NCI-H460 (cell line): ENCODE results near the gene TTC39C. TPM values are rescaled to one million over a fixed set of nuclear protein-coding genes. Genes with fewer than 3 reads are reported as not detected.
A peak's percentile ranks its signal among the peaks of the same experiment; 100 is the strongest.

Source experiments
- DNase-seq: peaks from one replicate; pipeline ENCODE4 v3.0.0-alpha.2; 2016; ENCODE audit warnings: low read depth; ENCODE audit errors: extremely low read depth
- total RNA-seq: library from RNA; depleted of rRNA; stranded (reverse); fragments of >200 nt; shearing (Covaris generic); gene quantifications from 2 replicates; pipeline ENCODE4 v1.2.3, GENCODE V29; 2014

The TTC39C gene
- total RNA-seq, 1 experiment from 2014 or later: 28.3 TPM

DNA sequence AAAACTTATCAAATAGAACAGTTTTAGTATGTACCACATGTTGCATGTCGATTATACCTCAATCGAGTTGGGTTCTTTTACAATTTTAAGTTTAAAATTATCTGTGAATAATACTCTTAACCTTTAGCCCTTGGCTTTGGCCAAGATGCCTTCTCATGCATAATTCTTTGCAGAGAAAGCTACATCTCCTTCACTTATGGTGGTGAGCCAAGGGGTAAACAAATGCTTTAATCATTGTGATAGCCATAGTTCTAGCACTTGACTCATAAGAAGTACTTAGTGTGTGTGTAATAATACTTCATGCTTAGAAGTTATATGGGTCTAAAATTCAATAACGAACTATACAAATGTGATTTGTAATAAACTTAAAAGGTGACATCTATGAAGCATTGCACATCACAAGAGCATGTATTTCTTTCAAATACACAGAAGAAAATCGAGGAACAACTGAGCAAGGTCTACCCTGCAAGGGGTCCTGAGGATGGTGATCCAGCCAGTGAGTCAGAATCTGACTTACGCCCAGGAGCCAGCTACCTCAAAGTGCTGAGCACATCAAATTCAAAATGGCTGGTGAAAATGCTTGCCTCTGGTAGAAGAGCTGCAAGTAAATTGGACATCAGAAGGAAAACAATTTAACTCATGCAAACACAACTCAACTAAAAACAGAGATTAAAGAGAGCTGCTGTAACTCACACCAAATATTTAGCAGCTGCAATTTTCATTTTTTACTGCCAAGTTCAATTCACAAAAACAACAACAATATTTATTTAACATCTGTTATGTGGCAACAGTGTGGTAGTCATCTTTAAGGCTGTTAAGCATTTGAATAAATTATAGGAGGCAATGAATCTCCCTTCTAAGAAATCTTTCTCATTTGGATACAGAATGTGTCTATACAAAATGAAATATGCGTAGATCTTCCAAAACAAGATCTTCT, 23.8 kb upstream of the TTC39C start:
- DNase-seq: no peak

DNA sequence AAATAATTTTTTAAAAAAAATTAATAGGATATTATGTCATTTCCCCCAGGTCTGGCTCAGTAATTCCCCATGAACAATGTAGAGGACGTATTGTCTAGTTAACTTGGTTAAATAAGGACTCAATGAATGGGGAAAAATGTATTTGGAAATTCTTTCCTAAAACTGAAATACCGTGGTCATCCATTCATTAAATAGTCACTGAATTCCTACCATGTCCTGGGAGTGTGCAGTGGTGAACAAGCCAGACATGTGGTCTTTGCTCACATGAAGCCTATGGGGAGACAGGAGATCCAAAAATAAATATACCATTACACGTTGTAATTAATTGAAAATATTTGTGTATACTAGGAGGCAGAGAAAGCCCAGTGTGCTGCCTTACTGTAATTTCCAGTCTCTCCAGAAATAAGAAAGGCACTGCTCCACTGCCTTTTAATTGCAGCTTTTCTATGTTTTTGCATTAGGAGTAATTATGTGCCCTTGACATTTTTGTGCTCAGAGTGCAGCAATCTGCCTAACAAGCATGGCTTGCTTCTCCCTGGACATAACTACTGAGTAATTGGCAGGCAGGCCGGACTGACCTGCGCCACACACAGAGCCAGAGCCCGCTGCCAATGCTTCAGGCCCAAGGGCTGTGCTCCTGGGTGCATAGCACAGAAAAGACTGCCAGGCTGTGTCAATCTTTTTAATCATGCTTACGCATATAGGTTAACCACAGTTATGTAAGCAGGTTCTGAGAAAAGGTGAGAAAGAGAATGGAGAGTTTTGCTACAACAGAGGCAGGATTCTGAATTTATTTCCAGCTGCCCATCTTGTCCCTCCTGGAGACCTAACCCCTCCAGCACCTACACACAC, 22.2 kb upstream of the TTC39C start:
- DNase-seq: no peak

GRCh38 chr18:23992941-23993280, 21.6 kb upstream of the TTC39C start:
- DNase-seq: no peak

GRCh38 chr18:23994361-23994902, 20.1 kb upstream of the TTC39C start:
- peak; percentile 84 for DNase-seq

- no peak for DNase-seq
Measured at GRCh38 chr18:23995180-23995579, 19.4 kb upstream of the TTC39C start.

DNA sequence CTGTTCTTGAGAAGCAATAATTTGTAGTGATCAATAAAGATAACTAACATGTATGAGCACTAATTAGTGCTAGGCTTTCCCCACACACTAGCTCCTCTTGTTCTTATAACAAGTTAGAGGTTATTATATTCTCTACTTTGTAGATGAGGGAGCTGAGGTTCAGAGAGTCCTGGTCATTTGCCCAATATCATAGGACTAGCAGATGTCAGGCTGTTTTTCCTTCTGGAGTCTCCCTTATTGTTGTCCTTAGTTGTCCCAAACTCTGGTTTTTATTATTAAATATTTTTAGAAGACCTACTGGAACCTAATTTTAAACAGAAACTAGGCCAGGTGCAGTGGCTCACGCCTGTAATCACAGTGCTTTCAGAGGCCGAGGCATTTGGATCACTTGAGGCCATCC, 16.5 kb upstream of the TTC39C start:
- no peak for DNase-seq

GRCh38 chr18:23998820-23999219, 15.7 kb upstream of the TTC39C start:
- DNase-seq: no peak

DNA sequence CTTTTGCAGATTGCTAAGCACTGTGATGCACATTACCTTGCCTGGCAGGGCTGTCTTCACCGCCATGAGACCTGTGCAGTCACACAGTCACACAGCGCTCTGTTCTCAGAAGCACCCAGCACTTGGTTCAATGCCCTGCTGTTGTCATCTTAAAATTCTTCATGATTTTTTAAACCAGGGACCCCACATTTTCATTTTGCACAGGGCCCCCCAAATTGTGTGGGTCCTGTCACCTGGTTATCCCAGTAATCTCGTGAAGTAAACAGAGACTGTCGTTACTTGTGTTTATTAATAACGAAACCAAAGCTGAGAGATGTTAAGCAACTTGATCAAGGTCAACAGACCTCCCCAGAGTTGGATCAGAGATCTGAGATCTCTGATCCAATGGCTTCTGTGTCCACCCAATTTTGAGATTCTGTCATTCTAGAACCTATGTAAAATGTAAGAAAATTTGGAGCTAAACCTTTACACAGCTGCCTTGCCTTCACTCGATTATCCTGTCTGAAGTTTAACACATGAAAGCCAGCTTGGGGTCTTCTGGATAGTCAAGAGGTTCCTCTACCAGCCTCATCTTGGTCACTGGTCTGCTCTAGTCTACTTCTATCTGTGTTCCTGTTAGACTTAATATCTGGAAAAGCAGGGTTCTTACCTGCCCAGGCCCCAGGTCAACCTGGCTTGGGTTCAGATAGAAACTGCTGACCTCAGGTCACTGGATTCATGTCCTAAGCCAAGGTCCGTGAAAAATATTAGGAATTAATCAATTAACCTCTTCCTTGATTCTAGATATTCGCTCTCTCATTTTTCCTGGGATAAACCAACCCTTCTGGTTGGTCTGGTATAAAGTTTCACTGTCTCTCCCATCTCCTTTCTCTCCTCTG, 13.7 kb upstream of the TTC39C start:
- no peak for DNase-seq

DNA sequence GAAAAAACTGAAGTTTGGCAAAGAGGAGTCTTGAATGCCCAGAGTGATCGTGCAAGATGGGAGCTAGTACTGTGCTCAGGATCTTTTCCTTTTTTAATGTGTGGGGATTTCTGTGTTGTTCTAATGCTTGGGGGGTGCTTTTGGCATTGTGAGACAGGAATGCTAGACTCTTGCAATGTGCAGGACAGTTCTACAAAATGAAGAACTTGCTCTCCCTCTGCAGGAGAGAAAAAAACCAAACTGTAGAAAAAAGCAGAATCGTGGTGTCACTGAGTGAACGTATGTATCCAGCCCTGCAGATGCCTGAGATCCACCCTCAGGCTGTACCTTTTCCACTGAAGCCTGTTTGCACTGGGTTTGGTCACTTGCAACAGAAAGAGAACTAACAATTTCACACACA, 12.1 kb upstream of the TTC39C start:
- no peak for DNase-seq

DNA sequence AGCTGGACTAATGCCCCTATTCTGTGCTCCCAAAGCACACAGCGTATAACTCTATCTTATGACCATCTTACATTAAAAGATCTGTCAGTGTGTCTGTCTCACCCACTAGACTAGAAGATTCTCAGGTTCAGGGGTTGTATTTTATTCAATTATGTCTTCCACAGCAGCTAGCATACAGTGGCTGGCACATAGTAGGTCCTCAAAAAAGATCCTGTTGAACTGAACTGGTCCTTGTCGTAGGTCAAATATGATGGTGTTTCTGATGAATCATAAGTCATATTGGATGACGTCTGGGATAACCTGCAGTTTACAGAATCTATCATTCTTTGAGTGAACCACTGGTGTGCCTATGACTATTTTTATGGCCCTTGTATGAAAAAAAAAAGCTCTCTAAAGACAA, 11.3 kb upstream of the TTC39C start:
- DNase-seq: no peak

DNA sequence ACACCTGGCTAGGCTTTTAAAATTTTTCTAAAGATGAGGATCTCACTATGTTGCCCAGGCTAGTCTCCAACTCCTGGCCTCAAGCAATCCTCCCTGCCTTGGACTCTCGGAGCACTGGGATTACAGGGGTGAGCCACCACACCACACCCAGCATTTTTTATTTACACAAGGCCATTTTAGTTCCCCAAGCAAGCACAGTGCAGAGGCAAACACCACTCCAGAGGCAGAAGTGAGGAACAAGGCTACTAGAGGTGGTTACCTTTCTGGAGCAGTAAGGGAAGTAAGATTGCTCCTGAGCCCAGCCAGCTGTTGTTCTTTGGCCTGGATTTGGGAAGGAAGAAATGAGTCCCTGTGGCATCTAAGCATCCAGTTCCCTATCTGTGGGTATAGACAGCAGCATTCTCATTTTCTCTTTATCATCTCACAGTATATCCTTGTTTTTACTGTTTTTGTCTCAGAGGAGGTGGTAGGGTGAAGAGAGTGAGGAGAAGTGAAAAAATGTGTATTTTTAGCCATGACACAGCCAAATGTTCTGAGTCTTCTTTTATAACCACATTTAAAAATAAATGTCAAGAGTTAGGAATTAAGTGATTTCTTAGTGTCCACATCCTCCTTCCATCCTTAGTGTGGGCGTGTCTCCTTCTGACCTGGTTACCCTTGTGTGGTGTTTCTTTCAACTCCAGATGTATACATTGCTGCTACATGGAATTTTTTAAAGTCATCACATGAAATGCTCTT, 10.5 kb upstream of the TTC39C start:
- no peak for DNase-seq

- no peak for DNase-seq
Measured at GRCh38 chr18:24006712-24007313, 7.7 kb upstream of the TTC39C start.

DNA sequence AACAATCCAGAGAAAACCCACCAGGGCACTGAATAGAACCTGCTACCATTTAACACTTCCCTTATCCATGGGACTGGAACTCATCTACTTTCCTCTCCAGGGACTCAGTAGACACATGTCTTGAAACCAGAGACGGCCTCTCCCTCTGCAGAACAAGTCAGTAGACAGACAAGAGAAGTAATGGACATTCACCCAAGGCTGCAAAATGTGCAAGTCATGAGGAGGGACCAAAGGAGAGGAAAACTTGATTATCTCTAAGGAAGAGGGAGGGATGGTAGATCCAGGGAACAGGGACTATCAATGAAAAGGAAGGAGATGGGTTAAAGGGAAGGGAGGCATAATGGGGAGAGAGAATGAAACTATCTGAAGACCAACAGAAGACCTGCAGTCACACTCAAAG, 5.3 kb upstream of the TTC39C start:
- no peak for DNase-seq

DNA sequence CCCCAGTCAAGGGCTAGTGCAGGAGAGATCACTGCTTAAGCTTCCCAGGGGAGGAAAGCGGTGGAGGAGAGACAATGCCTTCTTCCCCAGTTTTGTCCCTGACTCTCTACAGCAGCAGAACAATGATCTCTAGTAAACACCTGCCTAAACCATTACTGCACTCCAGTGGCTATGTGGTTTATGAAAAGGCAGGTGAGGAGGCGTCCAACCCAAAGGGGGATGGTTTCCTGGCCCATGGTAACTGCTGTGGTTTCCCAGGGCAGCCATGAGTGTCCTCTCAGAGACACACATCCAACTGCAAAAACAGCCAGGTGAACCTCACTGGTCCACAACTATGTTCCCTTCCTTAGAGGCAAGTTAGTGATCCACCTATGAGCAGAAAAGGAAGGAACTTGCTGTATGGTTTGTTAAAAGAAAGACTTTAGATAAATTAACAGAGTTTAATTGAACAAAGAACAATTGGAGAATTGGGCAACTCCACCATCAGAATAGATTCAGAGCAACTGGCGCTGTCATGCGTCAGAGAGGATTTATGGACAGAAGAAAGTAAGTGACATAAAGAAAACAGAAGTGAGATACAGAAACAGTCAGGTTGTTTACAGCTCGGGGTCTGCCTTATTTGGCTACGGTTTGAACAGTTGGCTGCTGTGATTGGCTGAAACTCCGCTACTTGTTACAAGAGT, 4.8 kb upstream of the TTC39C start:
- DNase-seq: no peak

DNA sequence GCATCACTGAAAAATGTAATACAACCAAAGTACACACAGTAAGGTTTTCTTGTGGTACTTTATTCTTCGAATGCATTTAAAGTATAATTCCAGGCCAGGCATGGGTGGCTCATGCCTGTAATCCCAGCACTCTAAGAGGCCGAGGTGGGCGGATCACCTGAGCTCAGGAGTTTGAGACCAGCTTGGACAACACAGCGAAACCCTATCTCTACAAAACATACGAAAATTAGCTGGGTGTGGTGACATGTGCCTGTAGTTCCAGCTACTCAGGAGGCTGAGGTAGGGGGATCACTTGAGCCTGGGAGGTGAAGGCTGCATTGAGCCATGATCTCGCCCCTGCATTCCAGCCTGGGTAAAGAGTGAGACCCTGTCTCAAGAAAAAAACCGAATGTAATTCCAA, 3.9 kb upstream of the TTC39C start:
- DNase-seq: no peak

- no peak for DNase-seq
Measured at GRCh38 chr18:24011123-24011917, 3.2 kb upstream of the TTC39C start.

GRCh38 chr18:24013051-24013450, 1.5 kb upstream of the TTC39C start:
- DNase-seq: no peak

- no peak for DNase-seq
Measured at GRCh38 chr18:24014986-24015638, 558 bp downstream of the TTC39C start.
